GM12891 (cell line): ENCODE measurements around the gene SLC29A1.

Experiments
- PAX5 ChIP-seq: IDR thresholded peaks from 2 replicates; pipeline ENCODE4 v1.6.1; 2011; ENCODE audit warnings: low read length, moderate library complexity, mild to moderate bottlenecking; ENCODE audit not compliant: insufficient read depth, severe bottlenecking
- POLR2A ChIP-seq: IDR thresholded peaks from 2 replicates; pipeline ENCODE4 v1.6.1; 2011; ENCODE audit warnings: low read depth, low read length, control low read depth
- POLR2AphosphoS5 ChIP-seq: IDR thresholded peaks from 2 replicates; pipeline ENCODE4 v1.6.1; 2011; ENCODE audit warnings: low read depth, low read length, control low read depth
- POU2F2 ChIP-seq: IDR thresholded peaks from 2 replicates; pipeline ENCODE4 v1.6.1; 2011; ENCODE audit warnings: low read depth, mild to moderate bottlenecking, control low read depth, low read length, moderate library complexity
- SPI1 ChIP-seq: IDR thresholded peaks from 2 replicates; pipeline ENCODE4 v1.6.1; 2011; ENCODE audit warnings: low read depth, low read length, control low read depth
- TAF1 ChIP-seq: IDR thresholded peaks from 2 replicates; pipeline ENCODE4 v1.6.1; 2011; ENCODE audit warnings: low read depth, low read length, control low read depth

GRCh38 chr6:44188819-44189218 is 34.6 kb upstream of the SLC29A1 start:
- TF ChIP-seq POLR2AphosphoS5 (no peak), POLR2A (no peak), TAF1 (no peak), SPI1 (no peak), PAX5 (no peak), POU2F2 (no peak)
